Activated CD4-positive, alpha-beta T cell treated with anti-CD3 and anti-CD28 coated beads for 1 hour (primary cell): ENCODE measurements around the gene NRXN3.
"Not testable (repeated sequence)": the region's sequence is repeated elsewhere in the genome, so short reads cannot be mapped to it uniquely, and the experiment has no call there.

Experiments
- DNase-seq: peaks from one replicate; pipeline ENCODE4 v3.0.0-alpha.2; 2020

NRXN3 gene

DNA sequence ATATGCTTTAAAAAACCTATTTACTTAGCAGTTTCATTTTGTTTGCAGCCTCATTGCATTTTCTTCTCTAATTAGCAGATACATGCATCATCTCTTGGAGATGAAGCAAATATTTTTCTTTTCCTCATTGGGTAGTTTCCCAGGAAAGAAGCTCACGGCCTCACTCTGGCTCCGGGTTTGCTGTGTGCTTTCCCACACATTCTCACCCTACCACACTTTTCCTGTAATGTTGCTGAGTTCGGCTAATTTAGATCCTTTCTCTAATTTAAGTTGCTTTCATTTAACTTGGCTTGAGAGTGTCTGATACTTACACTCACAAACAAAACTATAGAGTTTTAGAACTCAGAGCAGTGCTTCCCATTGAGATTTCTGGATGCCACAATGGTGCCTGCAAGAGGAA lies 928.2 kb downstream of the NRXN3 start:
- DNase-seq: no peak

DNA sequence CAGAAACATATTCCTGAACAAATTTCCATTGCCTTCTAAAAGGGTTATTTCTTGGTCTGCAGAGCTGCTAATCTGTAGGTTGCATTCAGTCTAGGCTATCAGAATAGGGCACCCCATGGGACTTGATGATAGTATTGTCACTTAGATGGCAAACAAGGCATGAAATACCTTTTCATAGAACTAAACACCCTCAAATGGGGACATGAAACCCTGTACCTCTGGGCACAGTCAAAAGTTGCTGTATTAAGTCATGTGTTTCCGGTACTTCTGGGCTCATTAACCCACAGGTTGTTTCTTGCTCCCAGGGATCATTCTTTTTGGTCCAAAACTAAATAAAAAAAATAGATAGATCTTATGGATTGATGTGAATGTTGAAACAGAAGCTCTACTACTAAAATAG lies 930.4 kb downstream of the NRXN3 start:
- DNase-seq: no peak

DNA sequence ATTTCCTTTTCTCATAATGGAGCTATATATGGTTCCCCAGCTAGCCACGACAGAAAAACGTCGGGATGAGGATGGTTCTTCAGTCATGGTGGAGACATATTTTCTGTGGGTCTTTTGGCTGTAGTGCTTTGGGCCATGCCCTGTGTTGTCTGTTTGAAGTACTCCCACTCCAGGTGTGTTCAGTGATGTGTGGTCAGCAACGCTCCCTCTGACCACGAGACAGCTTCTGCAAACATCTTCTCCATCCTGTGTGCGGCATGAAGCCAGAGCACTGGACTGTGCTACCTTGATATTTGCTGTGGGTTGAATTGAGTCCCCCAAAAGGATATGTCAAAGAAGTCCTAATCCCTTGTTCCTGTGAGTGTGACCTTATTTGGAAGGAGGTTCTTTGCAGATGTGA lies 931.2 kb downstream of the NRXN3 start:
- DNase-seq: no peak

DNA sequence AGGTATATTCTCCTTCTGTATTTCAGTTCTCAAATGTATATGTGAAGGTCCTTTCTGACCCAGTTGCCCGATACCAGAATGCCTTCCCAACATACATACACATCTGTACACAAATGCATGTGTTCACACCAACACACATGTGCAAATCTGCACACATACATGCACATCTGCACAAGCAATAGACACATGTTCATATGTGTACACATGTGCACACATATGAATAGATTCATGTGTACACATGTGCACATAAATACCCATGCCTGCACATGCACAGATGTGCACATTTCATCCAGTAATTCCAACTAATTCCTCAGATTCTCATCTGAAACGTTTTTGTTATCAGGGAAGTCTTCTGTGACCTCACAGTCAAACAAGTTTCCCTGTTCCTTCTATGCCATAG lies 933.6 kb downstream of the NRXN3 start:
- no peak for DNase-seq

DNA sequence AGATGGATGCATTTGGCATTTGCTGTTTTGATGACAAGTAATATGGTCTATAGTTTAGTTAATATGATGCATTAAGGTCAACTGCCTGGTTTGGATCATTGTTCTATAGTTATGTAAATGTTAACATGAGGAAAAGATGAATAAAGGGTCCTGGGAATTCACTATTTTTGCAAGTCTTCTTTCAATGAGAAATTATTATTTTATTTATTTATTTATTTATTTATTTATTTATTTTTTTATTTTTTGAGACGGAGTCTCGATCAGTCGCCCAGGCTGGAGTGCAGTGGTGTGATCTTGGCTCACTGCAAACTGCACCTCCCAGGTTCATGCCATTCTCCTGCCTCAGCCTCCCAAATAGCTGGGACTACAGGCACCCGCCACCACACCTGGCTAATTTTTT lies 940.4 kb downstream of the NRXN3 start:
- not testable (repeated sequence) for DNase-seq

DNA sequence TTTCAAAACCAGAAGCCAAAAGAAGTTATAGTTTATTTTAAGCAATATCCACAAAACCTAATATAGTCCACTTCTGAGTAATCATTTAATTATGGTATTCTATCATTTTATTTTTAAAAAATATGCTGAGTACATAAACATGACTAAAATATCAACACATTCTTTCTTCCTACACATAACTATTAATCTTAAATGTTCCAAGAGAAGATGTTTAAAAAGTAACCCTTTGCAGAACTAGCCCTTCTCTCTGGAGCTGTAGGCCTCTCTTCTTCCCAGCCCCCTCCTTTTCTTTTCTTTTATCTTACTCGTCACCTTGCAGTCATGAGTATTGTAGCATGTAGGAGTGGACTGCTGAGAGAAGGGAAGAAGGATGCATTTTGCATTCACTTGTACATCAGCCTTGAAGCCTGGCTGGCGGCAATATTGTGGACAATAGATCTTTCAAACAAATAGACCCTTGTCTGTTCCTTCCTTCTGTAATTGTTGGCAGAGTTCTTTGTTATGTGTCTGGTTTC lies 941.9 kb downstream of the NRXN3 start:
- no peak for DNase-seq

DNA sequence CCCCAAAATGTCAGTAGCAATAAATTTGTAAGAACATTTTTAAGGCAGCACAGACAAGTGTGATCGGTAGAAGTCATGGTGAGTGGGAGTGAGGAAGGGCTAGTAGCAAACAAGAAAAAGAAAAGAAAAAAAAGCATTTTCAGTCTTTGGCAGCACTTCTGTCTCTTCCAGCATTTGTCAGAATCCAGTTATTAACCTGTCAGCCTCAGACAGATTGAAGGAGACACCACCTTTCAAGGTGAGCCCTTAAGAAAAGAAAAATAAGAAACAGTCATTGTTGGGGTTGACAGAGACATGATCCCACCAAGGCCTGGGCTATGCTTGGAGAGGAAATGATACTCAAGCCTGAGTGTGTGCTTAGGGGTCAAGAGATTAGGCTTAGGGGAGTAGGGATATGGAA lies 947.4 kb downstream of the NRXN3 start:
- DNase-seq: no peak

DNA sequence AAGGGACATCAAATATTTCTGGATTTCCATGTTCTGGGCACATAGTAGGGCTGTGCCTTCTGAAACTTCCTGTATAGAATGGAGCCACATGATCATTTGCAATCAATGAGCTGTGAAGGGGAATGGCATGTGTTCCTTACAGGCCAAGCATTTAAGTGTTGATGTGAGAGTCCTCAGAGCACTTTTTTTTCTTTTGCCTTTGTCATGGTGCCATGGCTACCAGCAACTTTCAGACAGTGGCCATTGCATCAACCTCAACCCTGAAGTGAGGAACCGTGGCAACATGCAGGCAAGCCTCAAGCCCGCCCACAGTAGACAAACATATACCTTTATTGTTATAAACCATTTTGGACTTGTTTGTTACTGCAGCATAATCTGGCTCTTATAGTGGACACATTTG lies 948.1 kb downstream of the NRXN3 start:
- no peak for DNase-seq

DNA sequence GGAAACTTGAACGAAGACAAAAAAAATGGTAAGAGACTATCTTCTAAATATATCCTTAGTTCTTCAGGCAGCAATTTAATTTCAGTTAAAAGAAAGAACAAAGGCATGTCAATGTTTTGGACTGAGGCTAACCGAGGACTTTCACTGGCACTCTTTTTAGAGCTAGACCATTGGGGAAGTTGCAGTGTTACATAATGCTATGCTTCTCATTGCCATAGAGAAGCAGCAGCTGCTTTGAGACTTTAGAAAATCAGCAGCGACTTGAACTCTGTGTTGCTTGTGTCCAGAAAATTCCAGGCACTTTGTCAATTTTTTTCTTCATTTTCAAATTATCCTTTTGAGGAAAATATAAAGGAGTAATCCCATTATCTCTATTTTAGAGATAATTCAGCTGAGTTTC lies 964.2 kb downstream of the NRXN3 start:
- DNase-seq: no peak

DNA sequence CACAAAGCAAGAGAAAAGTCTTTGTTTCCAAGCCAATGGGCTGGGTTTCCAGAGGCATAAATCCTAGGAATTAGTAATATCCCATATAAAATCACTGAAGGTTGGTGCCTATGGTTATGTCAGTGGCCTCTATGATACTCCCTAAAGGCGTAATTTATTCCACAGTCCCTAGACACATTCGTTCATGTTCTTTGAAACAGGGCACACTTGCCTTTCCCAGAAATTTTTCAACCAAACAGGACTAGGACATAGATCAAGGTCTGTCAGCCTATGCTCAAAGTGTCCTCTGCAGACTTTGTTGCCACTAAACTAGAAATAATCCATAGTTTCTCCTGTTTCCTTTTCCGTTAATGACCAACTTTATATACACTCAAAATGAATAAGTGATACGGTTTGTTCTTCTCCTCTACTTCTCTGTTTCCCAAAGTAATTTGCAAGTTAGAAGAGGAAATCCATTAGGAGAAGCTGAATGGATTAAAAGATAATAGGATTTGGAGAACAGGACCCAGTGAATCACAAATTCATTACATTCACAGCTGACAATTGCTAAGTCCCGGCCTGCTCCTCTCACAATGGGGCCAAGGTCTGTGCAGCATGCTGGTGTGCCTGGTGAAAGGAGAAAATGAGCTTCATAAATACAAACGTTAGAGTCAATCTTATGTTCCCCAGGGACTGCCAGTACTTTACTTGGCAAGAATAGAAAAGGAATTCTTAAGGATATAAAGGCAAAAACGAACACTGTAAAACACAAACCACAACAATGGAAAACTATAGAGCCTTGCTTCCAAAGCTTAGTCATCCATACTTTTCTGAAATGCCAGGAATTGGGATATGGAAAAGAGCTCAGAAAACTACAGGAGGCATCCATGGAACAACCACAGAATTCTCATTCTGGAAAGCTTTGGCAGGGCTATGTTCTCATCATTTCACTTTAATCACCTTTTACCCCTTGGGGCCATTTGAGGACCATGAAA lies 966.2 kb downstream of the NRXN3 start:
- DNase-seq: no peak

DNA sequence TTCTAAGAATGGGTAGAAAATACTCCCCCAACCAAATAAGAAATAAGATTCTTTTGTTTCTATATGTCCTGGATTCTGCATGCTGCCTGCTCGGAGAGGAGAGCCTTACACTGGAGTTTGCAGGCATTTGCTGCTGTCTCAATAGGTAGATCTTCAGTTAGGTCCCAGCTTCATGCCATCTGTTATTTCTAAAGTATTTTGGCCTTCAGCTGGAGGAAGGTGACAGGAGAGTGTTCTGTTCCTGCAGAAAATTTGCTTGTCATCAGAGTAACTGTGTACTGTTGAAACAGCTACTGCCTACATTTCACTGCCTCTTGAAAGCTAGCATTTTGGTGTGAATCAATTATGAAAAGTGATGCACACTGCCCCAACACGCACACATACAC lies 966.9 kb downstream of the NRXN3 start:
- no peak for DNase-seq

DNA sequence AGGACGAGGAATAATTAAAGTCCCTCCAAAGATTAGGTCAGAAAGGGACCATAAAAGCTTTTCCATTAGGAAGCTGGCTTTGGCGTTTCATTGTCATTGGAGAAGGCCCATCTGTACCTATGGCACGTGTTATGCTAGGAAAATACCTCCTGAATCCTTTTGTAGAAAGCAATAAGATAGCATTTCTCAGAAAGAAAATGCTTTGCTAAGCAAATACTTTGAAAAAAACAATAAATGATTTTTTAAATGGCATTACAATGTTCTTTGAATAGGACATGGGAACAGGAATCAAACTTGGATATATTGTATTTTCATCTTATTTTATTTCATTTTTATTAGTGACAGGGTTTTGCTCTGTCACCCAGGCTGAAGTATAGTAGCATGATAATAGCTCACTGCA lies 967.7 kb downstream of the NRXN3 start:
- no peak for DNase-seq

DNA sequence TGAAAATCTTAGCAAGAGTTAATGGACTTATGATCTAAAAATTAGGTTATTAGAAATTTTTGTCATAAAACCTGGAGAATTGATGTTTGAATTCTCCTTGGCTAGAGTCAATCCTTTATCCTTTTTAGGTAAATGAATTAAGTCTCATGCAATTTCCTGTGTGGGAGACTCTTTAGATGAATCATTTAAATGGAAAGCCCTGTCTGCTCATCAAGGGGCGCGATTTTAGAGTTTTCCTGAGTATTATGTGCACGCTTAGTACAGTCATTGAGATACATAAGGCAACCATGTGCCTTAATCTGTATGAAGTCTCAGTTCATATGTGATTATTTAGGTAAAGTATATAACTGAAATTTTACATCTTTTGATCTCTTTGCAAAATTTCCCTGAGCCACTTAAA lies 974.7 kb downstream of the NRXN3 start:
- DNase-seq: no peak

DNA sequence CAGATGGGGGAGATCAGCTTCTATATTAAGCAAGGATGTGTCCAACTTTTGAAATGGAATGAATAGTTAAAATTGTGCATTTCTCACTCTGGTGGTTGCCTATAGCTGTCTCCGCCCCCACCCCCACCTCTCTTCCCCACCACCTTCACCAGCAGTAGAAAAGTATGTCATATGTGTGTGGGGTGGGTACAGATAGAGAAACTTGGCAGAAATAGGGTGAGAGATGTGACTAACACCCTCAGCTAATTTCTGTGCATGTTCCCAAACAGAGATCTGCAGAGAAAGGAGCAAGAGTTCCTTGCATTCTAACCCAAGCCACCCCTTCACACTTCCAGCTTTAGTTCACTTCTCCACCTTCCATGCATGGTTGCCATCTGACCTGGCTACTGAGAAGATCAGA lies 980.1 kb downstream of the NRXN3 start:
- no peak for DNase-seq

DNA sequence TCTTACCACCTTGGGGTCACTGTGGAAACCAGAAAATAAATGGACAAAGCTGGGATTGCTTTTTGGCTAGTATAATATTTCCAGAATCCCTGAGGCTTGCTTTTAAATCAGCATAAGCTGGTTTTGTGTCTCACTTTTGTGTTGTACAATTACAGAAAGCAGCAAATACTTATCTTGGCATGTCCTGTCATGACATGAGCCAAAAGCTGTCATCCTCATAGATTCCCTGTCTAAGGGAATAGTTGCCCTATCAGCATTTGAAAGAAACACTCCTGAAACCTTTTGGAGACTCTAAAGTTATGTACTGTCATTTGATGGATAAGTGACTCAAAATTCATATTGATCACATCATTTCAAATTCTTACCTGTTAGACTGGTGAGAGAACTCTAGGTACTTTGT lies 987.2 kb downstream of the NRXN3 start:
- DNase-seq: no peak

DNA sequence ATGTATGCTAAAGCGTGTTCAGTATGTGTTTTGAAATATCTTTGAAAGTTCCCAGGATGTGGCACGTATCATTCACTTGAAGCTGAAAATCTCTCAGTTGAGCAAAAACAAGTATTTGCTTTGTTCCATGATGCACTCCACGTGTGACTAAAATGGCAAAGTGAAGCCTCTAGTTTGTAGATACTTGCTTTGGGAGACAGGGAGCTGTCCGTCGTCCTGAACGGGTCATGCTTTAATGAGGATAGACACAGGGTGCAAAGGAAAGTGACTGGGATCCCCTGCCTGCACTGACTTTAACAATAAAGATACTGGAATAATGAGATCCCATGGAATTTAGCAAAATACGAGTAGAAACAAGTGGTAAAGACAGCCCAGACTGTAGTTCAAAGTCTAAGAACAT lies 991.4 kb downstream of the NRXN3 start:
- no peak for DNase-seq

DNA sequence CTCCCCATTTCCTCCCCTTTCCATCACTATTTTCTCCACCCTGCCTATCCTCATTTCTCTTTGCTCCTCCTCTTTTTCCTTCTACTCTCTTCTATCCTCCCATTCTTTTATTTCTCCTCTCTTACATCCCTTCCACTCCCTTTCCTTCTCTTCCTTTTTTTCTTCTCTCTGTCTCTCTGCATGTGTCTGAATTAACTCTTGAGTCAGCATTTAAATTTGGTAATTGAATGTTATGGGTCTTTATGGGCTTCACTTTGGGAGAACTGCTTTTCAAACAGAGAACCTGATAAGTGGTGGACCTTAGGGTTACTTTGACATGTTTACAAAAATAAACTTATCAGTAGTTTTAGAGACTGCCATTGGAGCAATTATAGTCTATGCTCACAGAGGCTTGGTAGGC lies 992.7 kb downstream of the NRXN3 start:
- no peak for DNase-seq

DNA sequence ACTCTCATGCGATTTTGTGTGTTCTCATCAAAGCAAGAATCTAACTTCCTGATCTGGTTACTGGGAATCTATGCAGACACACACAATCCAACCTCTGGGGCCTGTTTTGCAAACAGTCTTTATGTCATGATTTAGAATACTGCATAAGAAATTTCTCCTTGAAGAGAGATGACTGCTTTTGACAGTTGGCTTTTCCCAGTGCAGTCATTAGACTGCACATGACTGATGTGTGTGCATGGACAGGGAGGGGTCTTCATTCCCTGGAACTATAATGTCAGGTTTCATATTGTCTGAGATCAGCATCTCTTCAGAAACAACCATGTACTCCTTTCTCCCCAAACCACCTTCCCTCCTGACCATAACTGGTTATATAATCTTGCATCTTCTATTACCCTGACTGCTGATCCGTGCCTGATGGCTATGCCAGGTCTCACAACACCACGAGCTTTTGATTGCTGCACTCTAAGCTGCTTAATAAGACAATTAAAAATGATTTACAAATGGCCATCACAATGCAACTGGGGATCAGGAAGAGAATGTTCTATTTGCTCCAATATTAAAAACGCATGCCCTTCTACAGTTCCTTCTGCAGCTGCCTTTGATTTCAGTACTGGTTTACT lies 995.4 kb downstream of the NRXN3 start:
- no peak for DNase-seq

DNA sequence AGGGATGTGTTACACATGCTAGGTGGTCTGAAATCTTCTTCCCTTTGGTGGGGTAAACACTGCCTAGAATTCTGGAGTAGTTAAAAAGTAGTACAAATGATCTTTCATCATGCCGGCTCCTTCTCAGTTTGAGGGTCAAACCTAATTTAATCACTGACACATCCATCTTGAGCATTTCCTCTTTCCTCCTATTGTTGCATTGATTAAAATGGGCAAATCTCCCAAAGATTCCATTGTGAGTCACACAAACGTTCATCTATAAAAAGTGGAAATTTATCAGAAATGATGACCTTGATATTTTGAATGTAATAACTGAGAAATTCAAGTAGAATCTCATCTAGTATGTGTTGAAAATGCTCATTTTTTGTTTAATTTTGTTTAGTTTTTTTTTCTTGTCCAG lies 996.0 kb downstream of the NRXN3 start:
- no peak for DNase-seq

DNA sequence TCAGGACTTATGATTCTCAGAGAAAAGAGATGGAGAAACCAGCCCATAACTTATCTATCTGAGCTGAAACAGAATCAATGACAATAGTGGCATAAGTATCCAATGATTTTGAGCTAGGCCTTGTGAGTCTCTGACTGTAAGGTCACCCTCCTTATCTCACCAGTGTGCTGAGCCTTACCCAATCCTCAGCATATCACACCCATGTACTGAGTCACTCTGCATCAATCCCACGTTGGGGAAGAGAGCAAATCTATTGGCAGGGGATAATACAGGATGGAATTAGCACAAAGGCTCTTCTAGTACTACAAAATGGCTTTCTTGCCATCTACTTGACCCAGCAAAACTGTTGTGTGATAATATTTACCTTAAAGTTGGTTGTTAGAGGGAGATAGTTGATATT lies 997.8 kb downstream of the NRXN3 start:
- no peak for DNase-seq

DNA sequence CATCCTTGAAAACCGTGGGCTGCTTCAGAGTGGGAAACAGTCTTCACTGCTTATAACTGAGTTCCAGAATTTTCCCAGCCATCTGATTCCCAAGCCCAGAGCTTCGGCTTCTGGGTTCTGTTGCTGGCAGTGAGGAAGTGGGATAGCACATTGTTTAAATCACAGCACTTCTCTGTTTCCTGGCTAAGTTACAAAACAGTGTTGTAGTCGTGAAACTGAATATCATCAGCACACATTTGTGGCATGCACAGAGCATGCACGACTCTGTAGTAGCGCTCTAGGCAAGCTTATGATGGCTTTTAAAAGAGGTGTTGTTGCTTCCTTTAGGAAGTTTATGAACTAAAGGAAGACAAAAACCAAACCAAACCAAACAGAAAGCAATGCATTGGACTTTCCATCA lies 1005.5 kb downstream of the NRXN3 start:
- no peak for DNase-seq

DNA sequence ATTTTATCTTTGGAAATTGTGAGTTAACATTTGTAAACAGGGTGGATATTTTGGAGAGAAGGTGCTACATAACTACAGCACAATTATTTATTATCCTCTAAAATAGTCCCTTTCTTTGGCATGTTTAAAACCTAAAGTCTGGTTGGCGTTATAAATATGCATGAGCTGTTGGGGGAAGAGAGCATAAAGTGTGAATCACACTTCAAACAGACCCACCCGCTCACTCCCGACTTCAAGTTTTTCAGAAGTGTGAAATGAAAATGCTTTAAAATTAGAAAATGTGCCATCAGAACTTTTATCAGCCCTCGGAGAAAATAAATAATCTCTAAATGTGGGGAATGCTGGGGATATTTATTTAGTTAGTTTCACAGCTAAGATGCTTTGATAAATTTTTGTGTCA lies 1006.9 kb downstream of the NRXN3 start:
- no peak for DNase-seq

DNA sequence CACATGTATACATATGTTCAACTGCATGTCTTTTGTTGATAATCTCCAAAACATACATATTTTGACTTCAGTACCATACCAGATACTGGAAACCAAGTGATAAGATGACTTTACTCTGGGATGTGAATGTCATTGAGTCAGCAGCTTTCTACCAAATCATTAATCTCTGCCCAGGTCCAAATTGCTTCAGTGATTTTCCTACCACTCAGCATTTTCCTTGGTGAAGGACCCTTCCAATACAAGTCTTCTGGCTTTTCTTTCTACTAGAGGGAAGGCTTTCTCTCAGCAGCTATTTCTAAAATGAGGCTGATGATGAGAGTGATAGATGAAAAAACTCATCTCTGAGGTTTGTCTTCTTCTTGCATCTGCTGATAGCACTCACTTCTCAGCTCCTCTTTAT lies 1008.5 kb downstream of the NRXN3 start:
- DNase-seq: no peak

DNA sequence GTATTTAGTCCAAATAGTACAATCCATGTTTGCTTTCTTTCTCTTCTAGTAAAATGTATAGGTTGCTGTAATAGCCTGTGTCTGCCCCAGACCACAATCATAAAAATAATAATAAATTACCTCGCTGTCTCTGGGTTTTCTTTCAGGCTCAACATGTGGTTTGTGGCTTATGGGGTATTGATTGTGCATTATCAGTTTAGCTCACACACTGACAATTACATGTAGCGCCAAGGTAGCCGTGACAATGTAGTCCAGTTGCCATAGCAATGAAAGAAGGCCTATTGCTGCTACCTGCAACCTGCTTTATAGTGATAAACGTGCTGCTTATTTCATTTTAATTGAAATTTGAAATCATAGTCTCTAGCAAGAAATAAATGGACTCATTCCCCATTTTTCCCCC lies 1009.8 kb downstream of the NRXN3 start:
- DNase-seq: no peak

DNA sequence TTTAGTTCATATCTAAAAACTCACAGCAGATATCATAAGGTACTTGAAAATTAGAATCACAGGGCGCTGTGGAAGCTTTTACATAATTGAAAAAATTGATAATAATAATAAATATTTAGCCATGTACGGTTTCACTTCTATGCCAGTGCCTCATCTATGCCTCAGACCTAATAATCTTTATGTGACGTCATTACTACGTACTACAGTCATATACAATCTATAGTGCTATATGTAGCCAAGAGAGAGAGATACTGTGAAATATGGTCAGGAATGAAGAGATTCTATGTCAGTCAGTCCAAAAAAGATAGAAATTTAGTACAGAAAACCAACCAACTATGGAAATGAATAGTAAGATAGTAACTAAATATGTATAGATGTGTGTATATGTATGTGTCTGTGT lies 1010.5 kb downstream of the NRXN3 start:
- no peak for DNase-seq
